Pancreas (tissue), 10 donors: ENCODE results near the gene ASTE1. TPM values are rescaled to one million over a fixed set of nuclear protein-coding genes. Genes with fewer than 3 reads are reported as not detected.

Source experiments
- ATAC-seq, 4 donors: fragments of 200-7000 bp; cut with Tn5 transposase; one replicate each; pipeline versions ENCODE4 v1.8.0 to v1.9.1; 2020; ENCODE audit warnings: mild to moderate bottlenecking in 4 of 4, moderate library complexity in 4 of 4
- DNase-seq, 6 donors: peaks; one replicate each; pipeline ENCODE4 v3.0.0-alpha.2; 2020
- FAIRE-seq: peaks from 2 replicates; lab custom pipeline; 2012; peaks lifted over from hg19 to GRCh38; lab: Jason Lieb, UNC
- H3K27ac ChIP-seq, 4 donors: fragments of 200-600 bp; sonication (generic); 1 replicate in 3 of 4; 2 replicates in 1 of 4; pipeline versions ENCODE4 v1.5.0 to v1.8.0; 2020
- H3K27me3 ChIP-seq, 4 donors: fragments of 200-600 bp; one replicate each; pipeline ENCODE4 v1.8.0; 2021
- H3K36me3 ChIP-seq, 3 donors: fragments of 200-600 bp; sonication (generic) in 1 of 3; one replicate each; pipeline versions ENCODE4 v1.5.0 to v1.8.0; 2020 to 2021
- H3K4me1 ChIP-seq, 3 donors: fragments of 200-600 bp; one replicate each; pipeline ENCODE4 v1.8.0; 2021
- H3K4me3 ChIP-seq, 4 donors: fragments of 200-600 bp; sonication (generic) in 2 of 4; one replicate each; pipeline versions ENCODE4 v1.5.0 to v1.8.0; 2020 to 2021
- H3K9me3 ChIP-seq, 4 donors: fragments of 200-600 bp; one replicate each; pipeline ENCODE4 v1.8.0; 2021
- CTCF ChIP-seq, 4 donors: fragments of 200-600 bp; sonication (generic) in 3 of 4; IDR thresholded peaks; one replicate each; pipeline versions ENCODE4 v1.5.0 to v1.8.0; 2021; ENCODE audit warnings: antibody characterized with exemption in 4 of 4
- WGBS, 2 donors: extraction: QIAGEN DNeasy Blood & Tissue Kit; methylation state at CpG; one replicate each; pipeline ENCODE4 v1.1.7; 2013; 5-methylcytosine and 5-hydroxymethylcytosine counted together
- intact Hi-C, 3 donors: fragments of 100-400 bp; cut with DNase I; formaldehyde crosslinking; loops; one replicate each; pipeline versions ENCODE4 v1.11.1 to v1.14.2; 2022
- polyA plus RNA-seq, 2 donors: library from polyadenylated mRNA; stranded (reverse); fragments of 200-250 nt; gene quantifications; one replicate each; pipeline ENCODE4 v1.2.3, GENCODE V29; 2013
- total RNA-seq, 6 donors: library from RNA; stranded (reverse); fragmentation: NEBNext Ultra II Directional in 4 of 6; extraction: Animal tissue kit (Norgen Biotek cat#: 25700) in 4 of 6; gene quantifications; one replicate each; pipeline versions ENCODE4 v1.2.1 to v1.2.4, GENCODE V29; 2021 to 2023
- donor health status: healthy with polysubstance abuse.
- donor health status: DM: no; HTN: no; CAD: no; lungs with moderate emphysema.
- donor health status: DM: no; HTN: no; CAD: no.
- donor health status: control.
- donor health status: control.
- donor health status: Bipolar disorder and iron deficiency.
- donor health status: DM: yes; HTN: yes; CAD: no.
- donor health status: DM: no; HTN: no; CAD: no.
- donor health status: DM: no; HTN: no; CAD: no.
- donor health status: DM: yes; HTN: yes; CAD: no.

The ASTE1 gene
- total and polyA plus RNA-seq, 8 donors: 1.5 to 4.7 (median 3.2) TPM

DNA sequence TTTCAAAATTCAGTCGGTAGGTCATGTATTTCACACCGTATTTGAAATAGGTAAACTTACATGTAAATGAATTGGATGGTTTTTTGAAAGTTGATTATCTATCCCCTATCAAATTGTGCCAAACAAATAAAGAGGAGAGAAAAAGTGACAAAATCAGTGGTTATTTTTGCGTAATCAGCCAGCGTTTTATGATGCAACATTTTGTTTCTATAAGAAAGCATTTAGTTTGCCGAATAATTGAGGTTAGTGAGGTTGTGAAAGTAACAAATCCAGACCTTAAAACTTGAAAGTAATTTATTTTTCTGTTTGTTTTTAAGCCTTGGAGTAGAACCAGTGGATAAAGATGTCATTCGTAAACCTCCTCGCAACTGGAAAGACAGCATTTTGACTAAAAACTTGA, 29.3 kb downstream of the ASTE1 start:
- TF ChIP-seq CTCF (IDR thresholded peaks at IDR 0.05): no peak
- H3K36me3 ChIP-seq: peaks cover 0 to 10% (median 0%) of the 10 kb centered on the region in 3 donors
- peaks cover 0 to 5% (median 0%) of the 10 kb centered on the region in 3 donors for H3K4me1 ChIP-seq
- H3K4me3 ChIP-seq: no peak overlapping the region
- FAIRE-seq: no peak
- H3K9me3 ChIP-seq: no peaks in the 10 kb centered on the region
- no peaks in the 10 kb centered on the region for H3K27me3 ChIP-seq
- DNase-seq: no peak
- intact Hi-C loops: no loop called here
- WGBS, 2 donors: 93 to 96% methylated on average over 7 of the region's 7 CpGs
- ATAC-seq: no peak
- no peak overlapping the region for H3K27ac ChIP-seq

DNA sequence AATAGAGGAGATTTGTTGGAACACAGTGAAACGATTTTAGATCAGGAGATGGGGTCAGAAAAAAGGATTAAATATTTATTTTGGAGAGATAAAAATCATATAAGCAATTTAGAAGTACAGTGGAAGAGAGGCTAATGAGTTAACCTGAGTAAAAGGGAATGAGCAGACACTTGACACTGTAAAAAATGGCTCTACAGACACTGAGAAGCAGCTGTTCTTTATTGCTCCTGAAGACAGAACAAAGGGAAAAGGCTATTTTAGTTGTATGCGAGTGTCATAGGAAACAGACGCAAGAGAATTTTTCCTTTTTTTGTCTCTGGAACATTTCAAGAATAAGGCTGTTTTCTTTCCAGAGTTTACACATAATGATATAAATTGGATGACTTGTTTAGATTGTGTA, 34.3 kb downstream of the ASTE1 start:
- TF ChIP-seq CTCF (IDR thresholded peaks at IDR 0.05): no peak
- Histone ChIP-seq H3K4me3 (no peak overlapping the region), H3K27me3 (no peaks in the 10 kb centered on the region), H3K36me3 (peaks cover 0 to 2% (median 0%) of the 10 kb centered on the region in 3 donors), H3K4me1 (no peaks in the 10 kb centered on the region), H3K27ac (no peak overlapping the region), H3K9me3 (no peaks in the 10 kb centered on the region)
- FAIRE-seq (no peak), ATAC-seq (no peak), DNase-seq (no peak)
- intact Hi-C loops: no loop called here
- WGBS, 2 donors: 78 to 80% methylated on average over 3 of the region's 3 CpGs

GRCh38 chr3:130991126-130991525, 35.5 kb downstream of the ASTE1 start:
- no peak for DNase-seq
- ATAC-seq: no peak
- no peak for FAIRE-seq
- intact Hi-C loops: no loop called here
- no peaks in the 10 kb centered on the region for H3K4me1 ChIP-seq
- no peak for TF ChIP-seq CTCF (IDR thresholded peaks at IDR 0.05)
- H3K36me3 ChIP-seq: no peaks in the 10 kb centered on the region
- no peak overlapping the region for H3K4me3 ChIP-seq
- H3K27me3 ChIP-seq: no peaks in the 10 kb centered on the region
- H3K27ac ChIP-seq: no peak overlapping the region
- no peaks in the 10 kb centered on the region for H3K9me3 ChIP-seq
- WGBS, 2 donors: 94 to 98% methylated on average over 5 of the region's 5 CpGs

DNA sequence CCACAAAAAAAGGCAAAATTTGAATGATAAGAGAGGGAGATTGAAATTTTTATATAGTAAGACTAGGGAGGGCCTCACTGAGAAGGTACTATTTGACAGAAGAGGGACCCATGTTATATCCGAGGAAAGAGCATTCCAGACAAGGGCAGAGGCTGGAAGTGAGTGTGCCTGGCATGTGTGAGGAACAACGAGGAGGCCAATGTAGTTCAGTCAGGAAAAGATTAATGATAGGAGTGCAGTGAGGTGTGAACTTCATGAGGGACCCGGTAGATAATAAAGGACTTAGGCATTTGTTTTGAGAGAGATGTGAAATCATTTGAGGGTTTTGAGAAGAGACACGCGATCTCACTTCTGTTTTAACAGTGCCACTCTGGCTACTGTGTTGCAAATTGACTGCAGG, 36.3 kb downstream of the ASTE1 start:
- ATAC-seq: no peak

More for the DNA sequence above, 36.3 kb downstream of the ASTE1 start:
- Histone ChIP-seq H3K4me3 (no peak overlapping the region), H3K27ac (no peak overlapping the region), H3K4me1 (no peaks in the 10 kb centered on the region), H3K36me3 (no peaks in the 10 kb centered on the region), H3K9me3 (no peaks in the 10 kb centered on the region), H3K27me3 (no peaks in the 10 kb centered on the region)
- intact Hi-C loops: no loop called here
- no peak for TF ChIP-seq CTCF (IDR thresholded peaks at IDR 0.05)
- DNase-seq: no peak
- FAIRE-seq: no peak
- WGBS, 2 donors: 63 to 78% methylated on average over 5 of the region's 5 CpGs
